DND-41 (cell line): Measurements from ENCODE around the gene EPAS1.

Experiments used
- ATAC-seq: fragments of 200-7000 bp; cut with Tn5 transposase; 3 replicates; pipeline ENCODE4 v1.9.1; 2021; ENCODE audit warnings: low read depth; ENCODE audit not compliant: insufficient read depth
- DNase-seq: peaks from one replicate; pipeline ENCODE4 v3.0.0-alpha.2; 2020
- H2AFZ ChIP-seq: 2 replicates; pipeline ENCODE4 v1.6.0; 2012; ENCODE audit warnings: low read depth, low read length
- H3K27ac ChIP-seq: 2 replicates; pipeline ENCODE4 v1.5.1; 2012; ENCODE audit warnings: low read length, inconsistent platforms
- H3K27me3 ChIP-seq: fragments of 200-600 bp; sonication (generic); 2 replicates; pipeline ENCODE4 v1.6.0; 2012; ENCODE audit warnings: low read length, mild to moderate bottlenecking, inconsistent platforms; ENCODE audit not compliant: insufficient read depth, poor library complexity
- H3K36me3 ChIP-seq: 2 replicates; pipeline ENCODE4 v1.5.1; 2012; ENCODE audit warnings: low read length, inconsistent platforms; ENCODE audit not compliant: insufficient read depth
- H3K4me1 ChIP-seq: 2 replicates; pipeline ENCODE4 v1.5.1; 2012; ENCODE audit warnings: mild to moderate bottlenecking, low read length; ENCODE audit not compliant: insufficient read depth
- H3K4me2 ChIP-seq: 2 replicates; pipeline ENCODE4 v1.6.0; 2012; ENCODE audit warnings: mild to moderate bottlenecking, moderate library complexity, low read length, inconsistent platforms; ENCODE audit not compliant: insufficient read depth
- H3K4me3 ChIP-seq, 2 experiments: fragments of 200-600 bp in 1 of 2; shearing (Covaris generic) in 1 of 2; 2 replicates each; pipeline ENCODE4 v1.5.1; 2012 to 2016; ENCODE audit warnings: inconsistent platforms in 2 of 2, low read length in 2 of 2, mild to moderate bottlenecking in 2 of 2, low read depth in 1 of 2, moderate library complexity in 1 of 2
- H3K79me2 ChIP-seq: 2 replicates; pipeline ENCODE4 v1.6.0; 2012; ENCODE audit warnings: low read length, inconsistent platforms; ENCODE audit not compliant: insufficient read depth
- H3K9ac ChIP-seq: 2 replicates; pipeline ENCODE4 v1.6.0; 2012; ENCODE audit warnings: low read depth, mild to moderate bottlenecking, inconsistent platforms, low read length, moderate library complexity
- H3K9me3 ChIP-seq: 2 replicates; pipeline ENCODE4 v1.5.1; 2012; ENCODE audit warnings: low read length, moderate library complexity, mild to moderate bottlenecking, inconsistent platforms; ENCODE audit not compliant: insufficient read depth, severe bottlenecking
- H4K20me1 ChIP-seq: 2 replicates; pipeline ENCODE4 v1.6.0; 2012; ENCODE audit warnings: low read length; ENCODE audit not compliant: insufficient read depth
- CTCF ChIP-seq: IDR thresholded peaks from 2 replicates; pipeline ENCODE4 v1.5.1; 2012; ENCODE audit warnings: borderline replicate concordance, low read length, moderate library complexity, mild to moderate bottlenecking; ENCODE audit not compliant: poor library complexity, severe bottlenecking; ENCODE audit errors: extremely low read depth
- EZH2 ChIP-seq: IDR thresholded peaks from 3 replicates; pipeline ENCODE4 v1.6.1; 2012; ENCODE audit warnings: borderline replicate concordance, low read depth, mild to moderate bottlenecking, moderate library complexity, low read length, inconsistent platforms; ENCODE audit not compliant: severe bottlenecking

Gene EPAS1

GRCh38 chr2:46340740-46341420 lies 43.7 kb downstream of the EPAS1 start:
- no peak for TF ChIP-seq CTCF
- no peak for TF ChIP-seq EZH2
- DNase-seq, result no peak
- Histone ChIP-seq H3K9me3 (no peaks in the 10 kb centered on the region), H3K4me1 (peaks cover 8% of the 10 kb centered on the region; the same call in 1 of the 2 replicates), H3K9ac (no peak overlapping the region), H4K20me1 (no peaks in the 10 kb centered on the region), H3K4me2 (no peak overlapping the region), H3K36me3 (no peaks in the 10 kb centered on the region), H2AFZ (no peak overlapping the region), H3K79me2 (no peaks in the 10 kb centered on the region), H3K27ac (no peak overlapping the region), H3K4me3 (no peak overlapping the region), H3K27me3 (no peaks in the 10 kb centered on the region)
- ATAC-seq, result no peak

GRCh38 chr2:46342566-46343315 lies 45.5 kb downstream of the EPAS1 start:
- Histone ChIP-seq H3K4me3 (no peak overlapping the region), H3K4me2 (no peak overlapping the region), H2AFZ (no peak overlapping the region), H3K79me2 (no peaks in the 10 kb centered on the region), H4K20me1 (no peaks in the 10 kb centered on the region), H3K4me1 (peaks cover 5% of the 10 kb centered on the region; the same call in 1 of the 2 replicates), H3K36me3 (no peaks in the 10 kb centered on the region), H3K9ac (no peak overlapping the region), H3K9me3 (no peaks in the 10 kb centered on the region), H3K27me3 (no peaks in the 10 kb centered on the region), H3K27ac (no peak overlapping the region)
- no peak for DNase-seq
- ATAC-seq, result no peak
- no peak for TF ChIP-seq CTCF
- no peak for TF ChIP-seq EZH2

- TF ChIP-seq CTCF, result no peak
- TF ChIP-seq EZH2, result no peak
Measured at GRCh38 chr2:46344706-46345105, 47.5 kb downstream of the EPAS1 start.

More at GRCh38 chr2:46344706-46345105, 47.5 kb downstream of the EPAS1 start:
- Histone ChIP-seq H3K4me2 (no peak overlapping the region), H2AFZ (no peak overlapping the region), H3K4me1 (peaks cover 13% of the 10 kb centered on the region), H3K4me3 (no peak overlapping the region), H3K9me3 (no peaks in the 10 kb centered on the region), H3K27me3 (no peaks in the 10 kb centered on the region), H4K20me1 (no peaks in the 10 kb centered on the region), H3K36me3 (no peaks in the 10 kb centered on the region), H3K27ac (no peak overlapping the region), H3K79me2 (no peaks in the 10 kb centered on the region), H3K9ac (no peak overlapping the region)
- DNase-seq (no peak), ATAC-seq (no peak)
